ENCODE data around the gene TANC1. TPM values are rescaled to one million over a fixed set of nuclear protein-coding genes. Genes with fewer than 3 reads are reported as not detected.

TANC1 gene
- total RNA-seq, 1 donor from 2014 or later = 43.7 TPM

DNA sequence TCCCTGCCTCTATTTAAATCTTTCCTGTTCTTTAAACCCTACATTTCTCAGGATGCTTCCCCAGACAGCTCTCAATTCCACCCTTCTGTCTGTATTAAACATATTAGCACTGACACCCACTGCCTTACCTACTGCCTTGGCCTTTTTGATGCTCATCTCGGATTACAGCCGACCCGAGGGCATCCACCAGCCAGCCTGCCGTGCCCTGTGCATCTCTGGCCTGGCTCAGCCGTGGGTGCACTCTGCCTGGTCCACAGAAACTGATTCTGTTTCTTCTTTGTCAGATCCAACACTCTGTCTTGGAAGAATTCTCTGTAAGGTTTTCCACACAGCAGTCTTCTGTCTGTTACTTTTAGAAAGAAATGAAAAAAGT lies 27.2 kb downstream of the TANC1 start:
- DNase-seq = no peak

DNA sequence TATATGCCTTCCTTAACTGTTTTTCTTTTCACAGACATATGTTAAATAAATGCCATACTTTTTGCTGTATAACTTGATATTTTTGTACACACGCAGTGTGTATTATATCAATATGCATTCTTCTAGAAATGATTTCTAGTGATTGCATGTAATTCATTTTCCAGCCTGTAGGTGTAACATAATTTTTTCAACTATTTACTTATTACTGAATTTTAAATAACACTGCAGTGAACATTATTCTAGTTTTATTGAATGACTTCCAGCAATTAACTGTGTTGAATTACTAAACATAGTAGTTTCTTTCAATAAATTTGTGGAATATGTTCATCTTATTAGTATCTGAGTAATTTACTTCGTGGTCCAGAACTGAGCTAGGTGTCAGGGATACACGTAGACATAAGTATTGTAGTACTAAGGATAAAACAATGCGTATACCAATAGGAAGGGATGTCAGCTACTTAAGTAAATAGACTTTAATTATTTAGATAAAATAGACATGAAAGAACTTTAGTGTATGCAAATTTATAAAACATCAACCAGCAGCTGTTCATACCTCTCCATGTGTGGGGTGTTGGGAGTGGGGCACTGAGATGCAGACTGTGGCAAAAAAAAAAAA lies 28.0 kb downstream of the TANC1 start:
- DNase-seq = no peak

DNA sequence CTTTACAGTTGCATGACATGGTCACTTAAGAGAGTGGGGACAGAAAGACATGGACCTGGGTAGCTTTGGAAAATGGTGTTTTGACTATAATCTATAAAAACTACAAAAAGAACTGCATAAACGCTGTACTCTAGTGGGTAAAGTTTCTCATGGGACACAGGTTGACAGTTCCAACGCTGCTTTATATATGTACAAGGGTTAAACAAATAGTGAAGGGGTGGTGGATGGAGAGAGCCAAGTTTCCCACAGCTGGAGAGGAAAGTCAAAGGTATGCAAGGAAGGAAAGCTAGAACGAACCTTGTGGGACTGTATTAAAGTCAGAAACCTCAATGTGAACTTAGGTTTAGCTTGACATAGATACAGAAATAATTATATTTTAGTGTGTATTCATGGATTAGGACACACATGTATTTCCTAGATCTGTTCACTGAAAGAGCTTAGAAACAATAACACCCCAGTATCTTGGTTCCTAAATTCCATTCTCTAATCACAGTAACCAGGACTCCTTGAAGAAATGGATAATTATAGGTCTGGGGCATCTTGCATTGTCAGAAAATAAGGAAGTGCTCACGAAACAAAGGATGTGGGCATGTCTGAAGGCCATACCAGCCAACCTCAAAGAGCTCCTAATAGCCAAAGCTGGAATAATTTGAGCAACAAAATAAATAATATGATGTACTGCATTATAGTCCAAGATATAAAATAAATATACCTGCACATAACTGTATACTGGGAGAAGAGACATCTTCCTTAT lies 28.8 kb downstream of the TANC1 start:
- no peak for DNase-seq

DNA sequence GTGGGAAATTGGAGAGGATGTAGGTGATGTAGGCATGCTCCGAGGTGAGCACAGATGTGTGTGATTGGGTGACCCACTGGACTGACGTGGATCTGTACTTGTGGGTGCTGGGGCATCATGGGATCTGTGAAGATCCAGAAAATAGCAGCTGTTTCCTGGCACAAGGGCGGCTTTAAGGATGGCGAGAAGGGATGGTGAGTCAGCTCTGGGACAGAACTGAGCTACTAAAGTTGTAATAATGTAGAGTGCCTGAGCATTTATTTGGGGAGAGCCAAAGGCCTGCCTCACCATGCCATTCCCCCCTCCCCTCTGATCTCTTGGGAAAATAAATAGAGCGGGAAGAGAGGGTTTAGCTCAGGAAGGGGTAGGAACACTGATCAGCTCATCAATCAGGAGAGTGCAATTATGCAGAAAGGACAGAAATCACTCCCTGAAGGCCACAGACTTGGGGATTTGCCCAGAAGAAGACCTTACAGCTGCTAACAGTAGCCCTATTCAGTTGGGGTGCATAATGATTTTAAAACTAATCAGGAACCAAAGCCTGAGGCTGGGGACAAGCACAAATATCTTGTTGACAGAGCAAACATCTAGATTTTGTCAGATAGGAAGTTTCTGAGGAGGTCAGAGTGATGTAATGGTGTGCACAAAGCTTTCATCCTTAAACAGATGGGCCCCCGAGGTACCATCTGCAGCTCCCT lies 30.3 kb downstream of the TANC1 start:
- DNase-seq = peak; percentile 7

DNA sequence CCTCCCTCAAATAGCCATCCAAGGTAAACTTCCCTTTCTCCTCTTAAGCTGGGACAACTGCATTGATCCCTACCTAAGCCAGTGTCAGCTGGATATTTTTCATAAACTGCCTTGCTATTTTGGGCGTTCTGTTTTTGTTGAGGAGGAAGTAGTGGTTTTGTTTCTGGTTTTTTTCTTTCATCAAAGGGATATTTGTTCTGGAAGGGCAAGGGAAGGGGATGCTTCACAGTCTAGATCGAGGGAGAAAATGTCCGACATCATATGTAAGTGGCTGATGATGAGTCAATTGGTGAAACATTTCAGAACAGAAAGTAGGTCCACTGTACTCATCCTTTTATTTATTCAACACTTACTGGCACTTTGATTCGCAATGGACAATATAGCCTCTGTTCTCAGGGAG lies 31.0 kb downstream of the TANC1 start:
- DNase-seq = no peak

DNA sequence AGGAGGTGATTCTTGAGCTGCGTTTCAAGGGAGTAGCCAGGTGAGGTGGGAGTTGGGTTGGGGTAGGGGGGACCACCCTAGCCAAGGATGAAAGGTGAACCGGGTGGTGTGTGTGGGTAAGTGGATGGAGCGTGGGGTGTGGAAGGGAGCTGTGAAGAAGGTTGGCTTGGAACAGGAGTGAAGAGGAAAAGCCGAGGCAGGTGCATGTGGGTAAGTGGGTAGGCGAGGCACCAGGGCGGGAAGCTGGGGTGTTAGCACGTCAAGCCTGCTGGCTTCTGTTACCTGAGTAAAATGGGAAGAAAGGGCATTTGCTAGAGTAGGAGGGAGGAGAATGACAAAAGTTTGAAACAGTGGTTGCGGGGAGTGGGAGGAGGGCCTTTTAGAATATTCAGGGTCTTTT lies 31.6 kb downstream of the TANC1 start:
- no peak for DNase-seq

DNA sequence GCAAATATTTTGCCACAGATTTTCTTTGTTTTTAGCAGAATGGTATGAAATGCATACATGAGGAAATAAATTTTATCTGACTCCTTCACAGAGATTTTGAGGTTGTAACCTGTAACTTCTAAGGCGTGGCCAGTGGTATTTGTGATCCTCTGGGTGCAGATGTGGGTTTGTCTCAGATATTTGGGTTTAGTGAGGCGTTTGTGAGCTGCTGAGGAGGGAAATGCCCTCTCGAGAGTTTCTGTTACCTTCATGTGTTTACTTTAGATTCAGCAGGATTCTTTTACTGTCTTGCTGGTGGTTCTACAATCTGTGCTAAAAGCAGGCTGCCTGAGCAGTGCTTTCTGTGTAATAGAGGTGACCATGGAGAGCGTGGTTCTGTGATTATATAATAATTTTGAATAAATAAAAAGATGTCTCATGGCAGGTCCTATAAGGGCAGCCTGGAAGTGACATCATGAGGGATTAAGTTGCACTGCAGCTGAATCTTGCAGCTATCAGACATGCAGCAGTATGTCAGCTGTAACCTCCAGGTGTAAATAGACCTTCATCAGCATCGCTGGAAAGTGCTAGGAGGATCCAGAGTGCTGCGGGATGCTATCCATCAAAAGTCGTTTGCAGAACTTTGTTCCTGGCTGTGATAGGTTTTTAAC lies 34.1 kb downstream of the TANC1 start:
- DNase-seq = no peak

DNA sequence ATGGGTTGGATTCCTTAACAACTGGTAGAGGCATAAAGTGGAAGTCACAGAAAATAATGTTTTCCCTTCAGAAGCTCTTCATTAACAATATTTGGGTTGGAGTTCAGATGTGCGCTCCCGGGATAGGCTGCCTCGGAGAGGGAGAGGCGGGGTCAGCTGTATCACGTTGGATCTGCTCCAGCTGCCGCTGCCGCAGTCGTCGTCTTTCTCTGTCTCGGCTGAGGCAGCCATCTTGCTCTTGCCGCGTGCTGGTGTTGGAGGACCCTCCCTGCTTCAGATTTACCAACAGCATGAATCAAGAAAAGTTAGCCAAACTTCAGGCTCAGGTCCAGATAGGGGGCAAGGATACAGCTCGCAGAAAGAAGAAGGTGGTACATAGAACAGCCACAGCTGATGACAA lies 35.1 kb downstream of the TANC1 start:
- no peak for DNase-seq

DNA sequence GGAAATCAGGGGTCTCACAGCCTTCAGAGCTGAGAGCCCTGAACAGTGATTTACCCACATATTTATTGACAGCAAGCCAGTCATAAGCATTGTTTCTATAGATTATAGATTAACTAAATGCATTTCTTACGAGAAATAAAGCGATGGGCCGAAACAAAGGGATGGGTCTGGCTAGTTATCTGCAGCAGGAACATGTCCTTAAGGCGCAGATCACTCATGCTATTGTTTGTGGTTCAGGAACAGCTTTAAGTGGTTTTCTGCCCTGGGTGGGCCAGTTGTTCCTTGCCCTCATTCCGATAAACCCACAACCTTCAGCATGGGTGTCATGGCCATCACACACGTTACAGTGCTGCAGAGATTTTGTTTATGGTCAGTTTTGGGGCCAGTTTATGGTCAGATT lies 36.4 kb downstream of the TANC1 start:
- DNase-seq = no peak

DNA sequence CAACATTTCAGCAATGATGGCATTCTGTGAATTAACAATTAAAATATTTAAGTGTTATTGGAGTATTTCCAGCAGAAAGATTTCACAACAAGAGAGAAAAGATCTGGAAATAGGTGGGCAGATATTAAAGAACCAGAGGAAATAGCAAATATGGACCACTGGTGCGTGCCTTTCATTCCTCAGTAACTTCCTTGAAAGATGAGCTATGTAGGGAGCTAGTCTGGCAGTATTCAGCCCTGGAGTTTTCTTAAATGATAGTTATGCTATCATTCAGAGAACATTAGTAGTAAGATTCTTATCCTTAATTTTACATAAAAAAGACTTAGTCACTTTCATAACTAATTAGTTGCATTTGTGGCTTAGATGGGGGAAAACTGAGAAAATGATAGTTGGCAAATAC lies 41.5 kb downstream of the TANC1 start:
- no peak for DNase-seq

DNA sequence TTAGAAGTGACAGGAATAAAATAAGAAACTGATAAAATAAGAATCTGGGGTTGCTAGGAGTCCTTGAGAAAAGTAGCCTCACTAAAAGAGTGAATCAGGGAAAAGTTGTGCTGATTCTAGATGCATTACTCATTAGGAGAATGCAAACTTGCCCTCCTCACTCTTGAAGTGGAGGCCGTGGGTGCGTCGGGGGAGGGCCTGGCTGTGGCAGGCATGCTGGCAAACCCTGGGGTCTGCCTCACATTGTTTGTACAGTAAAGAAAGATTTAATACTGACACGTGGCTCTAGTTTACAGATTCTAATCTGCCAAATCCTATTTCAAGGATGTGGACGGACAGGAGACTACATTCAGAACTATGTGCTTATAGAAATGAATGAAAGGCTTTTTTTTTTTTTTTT lies 41.9 kb downstream of the TANC1 start:
- no peak for DNase-seq

DNA sequence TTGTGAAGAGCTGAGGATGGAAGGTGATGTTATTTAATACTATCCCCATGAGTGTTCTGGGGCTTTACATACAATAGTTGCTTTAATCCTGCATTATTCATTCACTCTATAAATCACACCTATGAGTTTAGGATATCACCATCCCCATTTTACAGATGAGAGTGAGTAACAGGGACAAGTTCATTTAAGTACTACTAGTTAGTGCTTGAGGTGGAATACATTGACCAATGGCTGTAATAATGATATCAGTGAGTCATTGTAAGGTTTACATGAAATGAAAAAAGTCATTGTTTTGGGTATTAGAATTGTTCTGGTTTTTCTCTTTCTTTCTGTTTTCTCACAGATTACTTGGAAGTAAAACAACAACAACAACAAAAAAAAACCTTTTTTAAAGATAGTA lies 42.5 kb downstream of the TANC1 start:
- no peak for DNase-seq

DNA sequence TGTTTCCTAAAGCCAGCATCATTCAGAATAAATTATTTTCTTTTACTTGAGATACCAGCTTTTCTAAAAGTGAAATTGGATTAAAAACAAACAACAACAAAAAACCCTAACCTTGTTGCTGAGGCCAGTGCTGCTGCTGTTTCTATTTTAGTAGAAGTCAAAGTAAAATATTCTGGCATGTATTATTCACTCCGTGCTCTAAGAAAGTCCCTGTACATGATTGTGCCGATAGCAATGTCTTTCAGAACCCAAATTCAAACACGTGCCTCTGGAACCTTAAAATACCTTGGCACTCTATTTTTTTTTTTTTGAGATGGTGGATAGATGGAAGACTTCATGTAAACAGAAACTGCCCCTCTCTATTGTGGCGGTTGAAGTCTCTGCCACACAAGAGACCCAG lies 43.7 kb downstream of the TANC1 start:
- no peak for DNase-seq

DNA sequence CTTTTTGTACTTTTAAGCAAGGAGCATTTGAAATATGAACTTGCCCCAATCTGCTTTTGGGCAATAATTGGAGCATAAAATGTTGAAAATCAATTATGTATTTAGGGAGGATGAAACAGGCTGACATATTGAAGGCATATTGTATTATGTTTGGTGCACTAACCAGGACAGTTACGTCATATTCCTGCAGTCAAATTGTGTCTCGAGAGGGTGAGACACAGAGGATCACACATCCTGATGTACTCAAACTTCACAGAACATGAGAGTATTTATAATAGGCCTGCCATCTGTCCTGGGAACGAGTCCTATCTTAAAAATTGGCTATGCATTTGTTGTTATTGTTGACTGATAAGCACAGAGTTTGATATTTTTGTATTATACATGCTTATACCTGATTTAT lies 44.7 kb downstream of the TANC1 start:
- no peak for DNase-seq

DNA sequence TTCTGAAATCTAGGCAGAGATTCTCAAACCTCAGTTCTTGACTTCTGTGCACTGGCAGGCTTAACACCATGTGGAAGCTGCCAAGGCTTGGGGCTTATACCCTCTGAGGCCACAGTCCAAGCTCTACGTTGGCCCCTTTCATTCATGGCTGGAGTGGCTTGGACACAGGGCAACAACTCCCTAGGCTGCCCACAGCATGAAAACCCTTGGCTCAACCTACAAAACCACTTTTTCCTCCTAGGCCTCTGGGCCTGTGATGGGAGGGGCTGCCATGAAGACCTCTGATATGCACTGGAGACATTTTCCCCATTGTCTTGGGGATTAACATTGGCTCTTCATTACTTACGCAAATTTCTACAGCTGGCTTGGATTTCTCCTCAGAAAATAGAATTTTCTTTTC lies 46.7 kb downstream of the TANC1 start:
- no peak for DNase-seq

DNA sequence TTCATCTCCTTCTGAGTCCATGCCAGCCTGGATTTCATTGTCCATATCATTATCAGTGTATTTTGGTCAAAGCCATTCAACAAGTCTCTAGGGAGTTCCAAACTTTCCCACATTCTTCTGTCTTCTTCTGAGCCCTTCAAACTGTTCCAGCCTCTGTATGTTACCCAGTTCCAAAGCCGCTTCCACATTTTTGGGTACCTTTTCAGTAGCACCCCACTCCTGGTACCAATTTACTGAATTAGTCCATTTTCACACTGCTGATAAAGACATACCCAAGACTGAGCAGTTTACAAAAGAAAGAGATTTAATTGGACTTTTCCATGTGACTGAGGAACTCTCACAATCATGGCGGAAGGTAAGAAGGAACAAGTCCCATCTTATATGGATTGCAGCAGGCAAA lies 47.4 kb downstream of the TANC1 start:
- DNase-seq = no peak

DNA sequence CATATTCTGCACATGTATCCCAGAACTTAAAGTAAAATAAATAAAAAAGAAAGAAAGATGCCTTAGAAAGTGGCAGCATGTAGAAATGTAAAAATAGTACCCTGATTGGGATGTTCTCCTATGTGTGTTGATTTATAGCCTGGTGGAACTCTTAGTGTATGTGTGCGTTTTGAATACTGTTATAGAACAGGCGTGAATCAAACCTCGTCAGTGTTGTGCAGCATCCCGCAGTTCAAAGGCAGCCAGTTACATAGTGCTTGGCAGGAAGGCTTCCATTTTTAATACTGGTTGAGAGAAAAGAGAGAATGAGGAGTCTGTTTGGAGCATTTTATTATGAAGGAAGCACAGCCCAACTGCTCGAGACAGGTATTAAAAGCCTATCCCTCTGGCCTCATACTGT lies 49.4 kb downstream of the TANC1 start:
- DNase-seq = no peak

DNA sequence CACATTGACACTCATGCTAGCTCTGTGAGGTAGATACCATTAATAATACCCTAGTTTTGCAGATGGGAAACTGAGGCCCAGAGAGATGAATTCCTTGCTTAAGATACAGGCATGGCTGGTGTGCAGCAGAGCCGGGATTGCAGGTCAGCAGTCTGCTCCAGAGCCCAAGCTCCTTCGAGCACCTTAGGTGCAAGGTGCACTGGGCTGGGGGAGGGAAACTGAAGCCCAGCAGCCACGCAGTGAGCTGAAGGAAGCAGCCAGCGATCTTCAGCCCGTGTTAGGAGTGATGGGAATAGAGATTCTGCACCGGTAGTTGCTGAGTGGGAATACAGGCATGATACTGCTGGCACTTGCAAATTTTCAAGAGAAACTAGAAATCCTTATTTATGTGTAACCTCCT lies 50.6 kb downstream of the TANC1 start:
- DNase-seq = no peak

DNA sequence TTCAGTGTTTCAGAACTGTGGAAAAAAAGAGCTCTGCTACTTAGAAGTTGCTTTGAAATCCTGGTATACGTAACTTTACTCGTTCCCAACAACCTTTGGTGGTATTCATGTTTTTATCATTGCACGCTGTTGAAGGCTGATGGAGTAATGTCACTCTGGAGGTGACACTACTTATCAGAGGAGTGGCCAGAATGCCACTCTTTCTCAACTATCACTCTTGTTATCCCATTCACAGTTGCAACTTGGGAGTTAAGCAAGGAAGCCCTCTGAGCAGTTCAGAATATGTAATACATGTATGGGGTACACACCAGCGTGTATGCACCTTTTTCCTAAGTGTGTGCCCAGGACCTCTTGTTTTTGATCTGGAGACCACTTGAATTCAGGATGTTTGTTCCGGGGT lies 53.6 kb downstream of the TANC1 start:
- no peak for DNase-seq

DNA sequence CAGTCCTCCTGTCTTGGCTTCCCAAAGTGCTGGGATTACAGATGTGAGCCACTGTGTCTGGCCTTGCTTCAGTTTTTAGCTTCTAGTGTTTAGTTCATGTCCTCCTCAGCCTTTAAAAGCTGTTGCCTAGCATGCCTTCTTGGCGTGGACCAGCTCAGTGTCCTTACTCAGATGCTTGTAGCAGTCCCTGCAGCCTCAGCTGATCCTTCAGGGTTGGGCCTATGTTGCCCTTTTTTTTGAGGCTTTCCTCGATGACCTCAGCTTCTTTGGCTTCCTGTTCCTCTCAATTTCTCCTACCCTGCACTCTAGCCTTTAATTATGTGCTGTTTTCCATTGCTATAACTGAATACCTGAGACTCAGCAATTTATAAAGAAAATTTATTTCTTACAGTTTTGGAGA lies 57.7 kb downstream of the TANC1 start:
- no peak for DNase-seq

DNA sequence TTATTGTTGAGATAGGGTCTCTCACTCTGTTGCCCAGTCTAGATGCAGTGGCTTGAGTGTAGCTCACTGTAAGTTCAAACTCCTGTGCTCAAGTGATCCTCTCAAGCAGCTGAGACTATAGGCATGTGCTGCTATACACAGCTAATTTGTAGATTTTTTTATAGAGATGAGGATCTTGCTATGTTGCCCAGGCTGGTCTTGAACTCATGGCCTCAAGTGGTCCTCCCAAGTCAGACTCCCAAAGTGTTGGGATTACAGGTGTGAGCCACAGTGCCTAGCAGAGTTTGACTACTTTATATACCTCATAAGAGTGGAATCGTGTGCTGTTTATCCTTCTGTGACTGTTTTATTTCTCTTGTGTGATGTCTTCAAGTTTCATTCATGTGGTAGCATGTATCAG lies 60.3 kb downstream of the TANC1 start:
- DNase-seq = no peak

DNA sequence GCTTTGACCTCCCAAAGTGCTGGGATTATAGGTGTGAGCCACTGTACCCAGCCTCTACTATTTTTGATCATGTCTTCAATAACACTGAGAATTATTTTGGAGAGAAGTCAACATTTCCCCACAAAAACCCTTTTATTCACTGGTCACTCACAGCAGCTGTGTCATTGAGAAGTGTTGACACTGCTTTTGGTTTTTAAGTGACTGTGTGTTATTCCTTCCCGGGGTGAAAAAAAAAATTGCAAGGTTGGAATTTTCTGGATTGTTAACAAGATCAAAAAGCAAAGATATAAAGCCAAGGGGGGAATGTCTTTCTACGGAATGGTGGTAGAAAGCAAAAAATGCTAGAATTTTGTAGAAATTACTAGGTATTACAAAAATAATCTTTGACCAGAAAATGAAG lies 61.5 kb downstream of the TANC1 start:
- DNase-seq = no peak

DNA sequence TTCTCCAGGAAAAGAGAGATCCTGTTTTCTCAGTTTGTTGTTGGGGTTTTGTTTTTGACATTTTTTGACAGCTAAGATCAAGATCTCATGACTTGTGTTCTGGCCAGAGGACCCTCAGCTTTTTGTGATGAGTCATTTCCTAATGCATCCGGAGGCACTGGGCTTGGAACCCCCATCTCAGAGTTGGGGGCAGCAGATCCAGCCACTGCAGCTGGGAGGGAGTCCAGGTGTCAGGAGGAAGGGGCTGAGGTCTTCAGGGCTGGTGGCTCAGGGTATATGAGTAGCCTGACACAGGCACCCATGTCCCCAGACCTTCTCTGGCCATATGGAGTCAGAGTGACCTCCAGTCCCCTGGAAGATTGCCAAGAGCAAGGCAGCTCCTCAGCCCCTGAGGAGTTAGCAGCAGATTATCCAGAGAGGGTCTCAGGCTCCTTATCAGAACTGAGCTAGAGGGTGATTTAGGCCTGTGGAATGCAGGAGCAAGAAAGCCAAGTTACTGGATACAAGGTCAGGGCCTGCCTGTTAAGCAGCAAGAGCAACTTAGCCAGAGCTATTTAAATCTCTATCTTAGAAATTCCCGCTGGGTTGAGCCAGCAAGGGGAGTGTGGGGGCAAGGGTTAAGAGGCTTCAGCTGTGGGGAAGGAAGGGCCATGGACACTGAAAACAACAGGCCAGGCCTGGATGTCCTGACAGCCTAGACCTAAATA lies 62.4 kb downstream of the TANC1 start:
- DNase-seq = peak; percentile 23
